Measurements from ENCODE around the gene ANTXR2. TPM values are rescaled to one million over a fixed set of nuclear protein-coding genes. Genes with fewer than 3 reads are reported as not detected.

ANTXR2 gene
- total RNA-seq, 2 experiments from 2014 or later = not detected

- no peak for DNase-seq (ENCODE audit: low spot score)
- Histone ChIP-seq H3K9me2 (ENCODE audit: insufficient read depth, low read length) (no peaks in the 10 kb centered on the region), H3K4me3 (ENCODE audit: low read depth, low read length, poor library complexity, severe bottlenecking) (no peak overlapping the region), H3K36me3 (ENCODE audit: insufficient read depth, low read length) (no peaks in the 10 kb centered on the region), H4K20me1 (ENCODE audit: insufficient read depth, low read length) (no peaks in the 10 kb centered on the region), H3K4me1 (ENCODE audit: insufficient read depth, low read length, poor library complexity, severe bottlenecking) (no peaks in the 10 kb centered on the region), H3K4me2 (ENCODE audit: low read length) (no peak overlapping the region), H3K27ac (ENCODE audit: low read depth, low read length, poor library complexity, severe bottlenecking) (no peak overlapping the region), H2AFZ (ENCODE audit: low read length) (no peak overlapping the region), H3K9me3 (ENCODE audit: low read length) (no peaks in the 10 kb centered on the region), H3K79me2 (ENCODE audit: insufficient read depth, low read depth, low read length) (no peaks in the 10 kb centered on the region)
- BruUV-seq (replicated peaks) = no TSS peak
- intact Hi-C loops (cut with micrococcal nuclease; ENCODE audit: unreplicated experiment) = no loop called here
- CTCF ChIA-PET (ENCODE audit: unreplicated experiment) = no interaction called here
- POLR2A ChIA-PET = interaction anchor here (1.2 kb wide), 1 partner anchor 9 kb away, joined by 3 read pairs; no protein-coding TSS in a partner anchor
- TF ChIP-seq EZH2phosphoT487 (IDR thresholded peaks at IDR 0.05; ENCODE audit: borderline replicate concordance, low read depth, low read length) (no peak), CTCF (conservative IDR thresholded peaks at IDR 0.05; ENCODE audit: low read length) (no peak)
These were observed 64.7 kb downstream of the ANTXR2 start for GRCh38 chr4:80008351-80008750.

GRCh38 chr4:80007745-80008149 lies 65.3 kb downstream of the ANTXR2 start:
- Histone ChIP-seq H3K4me3 (ENCODE audit: low read depth, low read length, poor library complexity, severe bottlenecking) (no peak overlapping the region), H2AFZ (ENCODE audit: low read length) (no peak overlapping the region), H4K20me1 (ENCODE audit: insufficient read depth, low read length) (no peaks in the 10 kb centered on the region), H3K4me2 (ENCODE audit: low read length) (no peak overlapping the region), H3K4me1 (ENCODE audit: insufficient read depth, low read length, poor library complexity, severe bottlenecking) (no peaks in the 10 kb centered on the region), H3K27ac (ENCODE audit: low read depth, low read length, poor library complexity, severe bottlenecking) (no peak overlapping the region), H3K79me2 (ENCODE audit: insufficient read depth, low read depth, low read length) (no peaks in the 10 kb centered on the region), H3K36me3 (ENCODE audit: insufficient read depth, low read length) (no peaks in the 10 kb centered on the region), H3K9me2 (ENCODE audit: insufficient read depth, low read length) (no peaks in the 10 kb centered on the region), H3K9me3 (ENCODE audit: low read length) (no peaks in the 10 kb centered on the region)
- CTCF ChIA-PET (ENCODE audit: unreplicated experiment) = no interaction called here
- intact Hi-C loops (cut with micrococcal nuclease; ENCODE audit: unreplicated experiment) = no loop called here
- no peak for DNase-seq (ENCODE audit: low spot score)
- TF ChIP-seq EZH2phosphoT487 (IDR thresholded peaks at IDR 0.05; ENCODE audit: borderline replicate concordance, low read depth, low read length) (no peak), CTCF (conservative IDR thresholded peaks at IDR 0.05; ENCODE audit: low read length) (no peak)
- no TSS peak for BruUV-seq (replicated peaks)
- POLR2A ChIA-PET = no interaction called here

- no peak for DNase-seq (ENCODE audit: low spot score)
- Histone ChIP-seq H2AFZ (ENCODE audit: low read length) (no peak overlapping the region), H3K36me3 (ENCODE audit: insufficient read depth, low read length) (no peaks in the 10 kb centered on the region), H3K4me3 (ENCODE audit: low read depth, low read length, poor library complexity, severe bottlenecking) (no peak overlapping the region), H3K9me3 (ENCODE audit: low read length) (no peaks in the 10 kb centered on the region), H3K79me2 (ENCODE audit: insufficient read depth, low read depth, low read length) (no peaks in the 10 kb centered on the region), H3K4me2 (ENCODE audit: low read length) (no peak overlapping the region), H3K4me1 (ENCODE audit: insufficient read depth, low read length, poor library complexity, severe bottlenecking) (no peaks in the 10 kb centered on the region), H4K20me1 (ENCODE audit: insufficient read depth, low read length) (no peaks in the 10 kb centered on the region), H3K27ac (ENCODE audit: low read depth, low read length, poor library complexity, severe bottlenecking) (no peak overlapping the region), H3K9me2 (ENCODE audit: insufficient read depth, low read length) (no peaks in the 10 kb centered on the region)
- POLR2A ChIA-PET = no interaction called here
- BruUV-seq (replicated peaks) = no TSS peak
- CTCF ChIA-PET (ENCODE audit: unreplicated experiment) = no interaction called here
- no peak for TF ChIP-seq EZH2phosphoT487 (IDR thresholded peaks at IDR 0.05; ENCODE audit: borderline replicate concordance, low read depth, low read length)
- no peak for TF ChIP-seq CTCF (conservative IDR thresholded peaks at IDR 0.05; ENCODE audit: low read length)
- intact Hi-C loops (cut with micrococcal nuclease; ENCODE audit: unreplicated experiment) = no loop called here
These were observed 65.9 kb downstream of the ANTXR2 start for GRCh38 chr4:80006935-80007744.
